Measurements from ENCODE around the gene RBM19.

Gene RBM19

GRCh38 chr12:113891739-113892520, 74.2 kb downstream of the RBM19 start:
- no peak for DNase-seq (ENCODE audit: extremely low spot score)
- TF ChIP-seq BHLHE40 (IDR thresholded peaks at IDR 0.05; ENCODE audit: borderline replicate concordance) = no peak
- no peak for TF ChIP-seq NFRKB (IDR thresholded peaks at IDR 0.05)
- no peak for TF ChIP-seq ARNT (IDR thresholded peaks at IDR 0.05)
- TF ChIP-seq ELF4 (IDR thresholded peaks at IDR 0.05) = no peak
- CTCF ChIA-PET = interaction anchor here (0.7 kb wide), 1 partner anchor 617 kb away, joined by 3 read pairs; no protein-coding TSS in a partner anchor
- POLR2A ChIA-PET = no interaction called here

GRCh38 chr12:113891167-113891692, 74.9 kb downstream of the RBM19 start:
- TF ChIP-seq BHLHE40 (IDR thresholded peaks at IDR 0.05; ENCODE audit: borderline replicate concordance) (no peak), FOXK2 (IDR thresholded peaks at IDR 0.05) (no peak), TARDBP (IDR thresholded peaks at IDR 0.05) (no peak), NFRKB (IDR thresholded peaks at IDR 0.05) (no peak), SUZ12 (IDR thresholded peaks at IDR 0.05) (no peak), ELF4 (IDR thresholded peaks at IDR 0.05) (no peak), FOXM1 (IDR thresholded peaks at IDR 0.05; ENCODE audit: borderline replicate concordance) (no peak), HDGF (IDR thresholded peaks at IDR 0.05; ENCODE audit: borderline replicate concordance) (no peak), ARNT (IDR thresholded peaks at IDR 0.05) (no peak), FOXA1 (IDR thresholded peaks at IDR 0.05) (no peak), LEF1 (IDR thresholded peaks at IDR 0.05; ENCODE audit: borderline replicate concordance) (no peak), ZNF384 (IDR thresholded peaks at IDR 0.05) (no peak), CTBP1 (IDR thresholded peaks at IDR 0.05; ENCODE audit: borderline replicate concordance) (no peak), SP1 (IDR thresholded peaks at IDR 0.05) (no peak)
- TF ChIP-seq, protein P1, sequence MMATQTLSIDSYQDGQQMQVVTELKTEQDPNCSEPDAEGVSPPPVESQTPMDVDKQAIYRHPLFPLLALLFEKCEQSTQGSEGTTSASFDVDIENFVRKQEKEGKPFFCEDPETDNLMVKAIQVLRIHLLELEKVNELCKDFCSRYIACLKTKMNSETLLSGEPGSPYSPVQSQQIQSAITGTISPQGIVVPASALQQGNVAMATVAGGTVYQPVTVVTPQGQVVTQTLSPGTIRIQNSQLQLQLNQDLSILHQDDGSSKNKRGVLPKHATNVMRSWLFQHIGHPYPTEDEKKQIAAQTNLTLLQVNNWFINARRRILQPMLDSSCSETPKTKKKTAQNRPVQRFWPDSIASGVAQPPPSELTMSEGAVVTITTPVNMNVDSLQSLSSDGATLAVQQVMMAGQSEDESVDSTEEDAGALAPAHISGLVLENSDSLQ (IDR thresholded peaks at IDR 0.05) = no peak
- DNase-seq (ENCODE audit: extremely low spot score) = no peak
- ChIA-PET CTCF (interaction anchor here (0.7 kb wide), 1 partner anchor 618 kb away, joined by 3 read pairs; no protein-coding TSS in a partner anchor), POLR2A (no interaction called here)

DNA sequence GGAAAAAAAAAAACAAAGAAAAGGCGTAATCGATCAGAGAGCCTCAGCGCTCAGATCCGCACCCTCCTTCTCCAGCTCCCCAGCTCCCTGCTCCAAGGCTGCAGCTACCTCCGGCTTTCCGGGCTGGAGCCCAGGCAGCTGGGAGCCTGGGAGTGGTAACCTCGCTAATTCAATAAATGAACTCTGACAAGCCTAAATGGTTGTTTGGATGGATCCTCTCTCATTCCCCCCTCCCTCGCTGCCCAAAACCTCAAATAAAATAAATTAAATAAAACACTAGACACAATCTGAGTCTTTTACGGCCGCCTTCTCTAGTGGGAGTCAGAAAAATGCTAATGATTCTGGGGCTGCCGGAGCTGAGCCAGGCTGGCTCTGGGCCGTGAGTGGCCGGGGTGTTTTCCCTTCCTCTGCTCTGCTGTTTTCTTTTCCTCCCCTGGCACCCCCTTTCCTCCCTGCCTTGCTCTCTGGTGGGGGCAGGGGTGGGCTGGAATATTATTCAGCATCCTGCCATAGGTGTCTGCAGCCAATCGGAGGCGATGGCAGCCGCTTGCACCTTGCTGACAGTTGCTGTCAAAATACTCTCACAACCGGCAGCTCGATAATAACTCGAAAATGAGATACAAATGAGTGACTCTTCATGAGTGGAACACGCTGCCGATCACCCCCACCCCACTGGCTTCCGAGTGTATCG, 76.1 kb downstream of the RBM19 start:
- TF ChIP-seq FOXA1 (IDR thresholded peaks at IDR 0.05) = no peak
- no peak for TF ChIP-seq ZNF384 (IDR thresholded peaks at IDR 0.05)
- TF ChIP-seq HDGF (IDR thresholded peaks at IDR 0.05; ENCODE audit: borderline replicate concordance) = no peak
- no peak for TF ChIP-seq ELF4 (IDR thresholded peaks at IDR 0.05)
- TF ChIP-seq TARDBP (IDR thresholded peaks at IDR 0.05) = no peak
- no peak for TF ChIP-seq BHLHE40 (IDR thresholded peaks at IDR 0.05; ENCODE audit: borderline replicate concordance)
- TF ChIP-seq CTBP1 (IDR thresholded peaks at IDR 0.05; ENCODE audit: borderline replicate concordance) = no peak
- no peak for TF ChIP-seq NFRKB (IDR thresholded peaks at IDR 0.05)
- no peak for TF ChIP-seq FOXM1 (IDR thresholded peaks at IDR 0.05; ENCODE audit: borderline replicate concordance)
- DNase-seq (ENCODE audit: extremely low spot score) = no peak
- ChIA-PET CTCF (no interaction called here), POLR2A (no interaction called here)

DNA sequence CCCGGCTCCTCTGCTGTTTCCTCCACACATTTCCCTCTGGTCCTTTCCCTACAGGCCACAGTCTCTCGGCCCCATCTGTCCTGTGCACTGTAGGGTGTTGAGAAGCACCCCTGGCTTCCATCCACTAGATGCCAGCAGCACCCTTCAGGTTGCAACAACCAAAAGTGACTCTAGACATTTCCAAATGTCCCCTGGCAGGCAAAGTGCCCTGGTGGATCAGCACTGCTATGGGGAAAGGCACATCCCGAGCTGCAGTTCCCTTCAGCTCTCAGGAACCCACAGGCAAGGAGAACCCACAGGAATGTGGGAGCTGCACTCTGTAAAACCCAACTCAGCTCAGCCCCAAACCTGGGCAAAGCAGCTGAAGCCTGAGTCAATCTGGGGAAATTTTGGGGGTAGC, 77.0 kb downstream of the RBM19 start:
- ChIA-PET POLR2A (no interaction called here), CTCF (interaction anchor here (0.8 kb wide), 1 partner anchor 24 kb away, joined by 4 read pairs; no protein-coding TSS in a partner anchor)
- DNase-seq (ENCODE audit: extremely low spot score) = no peak
- TF ChIP-seq SP1 (IDR thresholded peaks at IDR 0.05) (no peak), HDGF (IDR thresholded peaks at IDR 0.05; ENCODE audit: borderline replicate concordance) (no peak), CTBP1 (IDR thresholded peaks at IDR 0.05; ENCODE audit: borderline replicate concordance) (no peak), SUZ12 (IDR thresholded peaks at IDR 0.05) (no peak)

DNA sequence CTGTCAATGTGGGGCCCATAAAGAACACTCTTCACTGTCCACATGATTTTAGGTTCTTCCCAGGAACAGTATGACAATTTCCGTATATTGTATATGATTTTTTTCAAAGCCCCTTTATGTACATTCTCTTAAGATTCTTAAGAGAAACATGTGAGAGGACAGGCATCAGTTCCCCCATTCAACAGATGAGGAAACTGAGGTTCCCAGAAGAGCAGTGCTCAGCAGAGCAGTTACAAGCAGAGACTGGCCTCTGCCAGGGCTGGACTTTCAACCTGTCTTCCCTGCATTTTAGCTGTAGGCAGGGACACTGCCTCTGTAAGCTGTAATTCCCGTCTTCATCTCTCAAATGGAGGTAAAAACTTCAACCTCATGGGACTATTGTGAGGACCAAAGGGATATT, 77.7 kb downstream of the RBM19 start:
- TF ChIP-seq L3MBTL2 (conservative IDR thresholded peaks at IDR 0.05) = no peak
- no peak for TF ChIP-seq FOXM1 (IDR thresholded peaks at IDR 0.05; ENCODE audit: borderline replicate concordance)
- TF ChIP-seq ZNF384 (IDR thresholded peaks at IDR 0.05) = no peak
- TF ChIP-seq, protein P1 (IDR thresholded peaks at IDR 0.05) = no peak
- TF ChIP-seq ARNT (IDR thresholded peaks at IDR 0.05) = no peak
- TF ChIP-seq ELF4 (IDR thresholded peaks at IDR 0.05) = no peak
- TF ChIP-seq FOXK2 (IDR thresholded peaks at IDR 0.05) = no peak
- TF ChIP-seq FOXA1 (IDR thresholded peaks at IDR 0.05) = no peak
- TF ChIP-seq SP1 (IDR thresholded peaks at IDR 0.05) = no peak
- no peak for TF ChIP-seq LEF1 (IDR thresholded peaks at IDR 0.05; ENCODE audit: borderline replicate concordance)
- TF ChIP-seq TARDBP (IDR thresholded peaks at IDR 0.05) = no peak
- TF ChIP-seq HDGF (IDR thresholded peaks at IDR 0.05; ENCODE audit: borderline replicate concordance) = no peak
- TF ChIP-seq SUZ12 (IDR thresholded peaks at IDR 0.05) = no peak
- no peak for TF ChIP-seq NFRKB (IDR thresholded peaks at IDR 0.05)
- CTCF ChIA-PET = interaction anchor here (0.8 kb wide), 1 partner anchor 24 kb away, joined by 4 read pairs; no protein-coding TSS in a partner anchor
- POLR2A ChIA-PET = no interaction called here
- DNase-seq (ENCODE audit: extremely low spot score) = no peak

DNA sequence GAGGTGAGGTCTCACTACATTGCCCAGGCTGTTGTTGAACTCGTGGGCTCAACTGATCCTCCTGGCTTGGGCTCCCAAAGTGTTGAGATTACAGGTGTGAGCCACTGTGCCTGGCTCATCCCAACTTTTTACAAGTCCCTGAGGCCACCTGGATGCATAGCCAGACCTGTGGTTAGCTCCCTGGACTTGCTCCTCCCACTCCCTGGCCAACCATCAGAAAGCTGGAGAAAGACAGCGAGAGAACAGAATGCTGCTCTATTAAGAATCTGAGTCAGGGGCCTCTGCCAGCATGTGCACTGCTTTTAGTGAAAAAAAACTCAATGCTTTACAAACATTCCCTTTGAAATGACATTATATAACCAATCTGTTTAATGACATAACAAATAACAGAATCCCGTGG, 78.2 kb downstream of the RBM19 start:
- TF ChIP-seq HDGF (IDR thresholded peaks at IDR 0.05; ENCODE audit: borderline replicate concordance) = no peak
- ChIA-PET POLR2A (no interaction called here), CTCF (no interaction called here)
- no peak for DNase-seq (ENCODE audit: extremely low spot score)

GRCh38 chr12:113886721-113887120, 79.4 kb downstream of the RBM19 start:
- DNase-seq (ENCODE audit: extremely low spot score) = no peak
- TF ChIP-seq, protein P1 (IDR thresholded peaks at IDR 0.05) = no peak
- TF ChIP-seq LEF1 (IDR thresholded peaks at IDR 0.05; ENCODE audit: borderline replicate concordance) = no peak
- TF ChIP-seq ZNF384 (IDR thresholded peaks at IDR 0.05) = no peak
- no peak for TF ChIP-seq TARDBP (IDR thresholded peaks at IDR 0.05)
- TF ChIP-seq L3MBTL2 (conservative IDR thresholded peaks at IDR 0.05) = no peak
- no peak for TF ChIP-seq BHLHE40 (IDR thresholded peaks at IDR 0.05; ENCODE audit: borderline replicate concordance)
- TF ChIP-seq ELF4 (IDR thresholded peaks at IDR 0.05) = no peak
- TF ChIP-seq FOXA1 (IDR thresholded peaks at IDR 0.05) = no peak
- no peak for TF ChIP-seq SP1 (IDR thresholded peaks at IDR 0.05)
- no peak for TF ChIP-seq FOXK2 (IDR thresholded peaks at IDR 0.05)
- TF ChIP-seq SUZ12 (IDR thresholded peaks at IDR 0.05) = no peak
- TF ChIP-seq FOXM1 (IDR thresholded peaks at IDR 0.05; ENCODE audit: borderline replicate concordance) = no peak
- TF ChIP-seq ARNT (IDR thresholded peaks at IDR 0.05) = no peak
- no peak for TF ChIP-seq NFRKB (IDR thresholded peaks at IDR 0.05)
- TF ChIP-seq HDGF (IDR thresholded peaks at IDR 0.05; ENCODE audit: borderline replicate concordance) = no peak
- no peak for TF ChIP-seq CTBP1 (IDR thresholded peaks at IDR 0.05; ENCODE audit: borderline replicate concordance)
- ChIA-PET POLR2A (no interaction called here), CTCF (interaction anchor here (1.2 kb wide), 1 partner anchor 36 kb away, joined by 5 read pairs; no protein-coding TSS in a partner anchor)
